K562 (cell line): ENCODE data around the gene DTHD1. TPM values are rescaled to one million over a fixed set of nuclear protein-coding genes. Genes with fewer than 3 reads are reported as not detected.

Experiments
- ATAC-seq: fragments of 200-7000 bp; cut with Tn5 transposase; 3 replicates; pipeline ENCODE4 v1.9.1; 2020; ENCODE audit warnings: moderate library complexity
- BruUV-seq: library from RNA; stranded (reverse); fragments of 400-500 nt; replicated peaks from 2 replicates; lab custom pipeline; 2021; lab: Mats Ljungman, UMichigan
- CTCF ChIA-PET: fragments of 300-600 bp; formaldehyde crosslinking; extraction: SDS; loops from one replicate; lab custom pipeline; 2021; ENCODE audit warnings: low intra/inter-chr PET ratio; lab: Yijun Ruan, JAX
- POLR2A ChIA-PET: fragments of 300-600, 350-650 bp; sonication (Branson Sonifier 250); formaldehyde crosslinking; extraction: SDS; loops from one replicate; lab custom pipeline; 2021; ENCODE audit warnings: antibody characterized with exemption, inconsistent platforms; lab: Yijun Ruan, JAX
- DNase-seq, 4 experiments: peaks; one replicate each; pipeline versions ENCODE4 v3.0.0 to v3.0.0-alpha.2; 2011 to 2018; ENCODE audit warnings: low spot score in 3 of 4, mixed read lengths in 3 of 4; ENCODE audit errors: extremely low read depth in 1 of 4
- FAIRE-seq: peaks from 2 replicates; lab custom pipeline; 2011; peaks lifted over from hg19 to GRCh38; lab: Jason Lieb, UNC
- H2AFZ ChIP-seq: 2 replicates; pipeline ENCODE4 v1.6.0; 2011; ENCODE audit warnings: low read depth, low read length, control low read depth, inconsistent platforms
- H3K27ac ChIP-seq: fragments of 200-600 bp; 3 replicates; pipeline ENCODE4 v1.8.0; 2011; ENCODE audit warnings: low read depth, mild to moderate bottlenecking, control low read depth, inconsistent platforms, low read length, moderate library complexity, mixed read lengths; ENCODE audit errors: extremely low read depth
- H3K27me3 ChIP-seq, 2 experiments: fragments of 300-600 bp in 1 of 2; 2 replicates in 1 of 2; 3 replicates in 1 of 2; pipeline versions ENCODE4 v1.6.0 to v1.8.0; 2011; ENCODE audit warnings: inconsistent platforms in 2 of 2, low read length in 2 of 2, mild to moderate bottlenecking in 1 of 2, mixed read lengths in 1 of 2, moderate library complexity in 1 of 2; ENCODE audit not compliant: control insufficient read depth in 2 of 2, insufficient read depth in 2 of 2
- H3K36me3 ChIP-seq: fragments of 300-600 bp; 3 replicates; pipeline ENCODE4 v1.8.0; 2011; ENCODE audit warnings: mild to moderate bottlenecking, low read length, inconsistent platforms; ENCODE audit not compliant: control insufficient read depth, insufficient read depth
- H3K4me1 ChIP-seq, 2 experiments: fragments of 200-600 bp in 1 of 2; replicated peaks in 1 of 2; 2 replicates in 1 of 2; 3 replicates in 1 of 2; pipeline versions ENCODE4 v1.5.1 to v1.8.0; 2011; ENCODE audit warnings: inconsistent platforms in 2 of 2, low read length in 2 of 2, mild to moderate bottlenecking in 1 of 2, mixed read lengths in 1 of 2, moderate library complexity in 1 of 2; ENCODE audit not compliant: control insufficient read depth in 2 of 2, insufficient read depth in 2 of 2
- H3K4me2 ChIP-seq: 2 replicates; pipeline ENCODE4 v1.6.1; 2011; ENCODE audit warnings: low read length, control low read depth, inconsistent platforms, mixed read lengths; ENCODE audit not compliant: insufficient read depth
- H3K4me3 ChIP-seq: fragments of 200-600 bp; sonication (generic), shearing (Covaris generic); 2 replicates; pipeline ENCODE4 v1.5.1; 2016; ENCODE audit warnings: control low read depth, inconsistent platforms
- H3K79me2 ChIP-seq: fragments of 200-600 bp; 3 replicates; pipeline ENCODE4 v1.8.0; 2011; ENCODE audit warnings: low read length, inconsistent platforms; ENCODE audit not compliant: control insufficient read depth, insufficient read depth
- H3K9ac ChIP-seq, 2 experiments: 2 replicates each; pipeline versions ENCODE4 v1.6.0 to v1.6.1; 2011; ENCODE audit warnings: low read depth in 2 of 2, low read length in 2 of 2, control low read depth in 1 of 2, inconsistent platforms in 1 of 2, mild to moderate bottlenecking in 1 of 2, mixed read lengths in 1 of 2; ENCODE audit not compliant: insufficient read depth in 1 of 2
- H3K9me1 ChIP-seq: one replicate; pipeline ENCODE4 v1.6.0; 2011; ENCODE audit warnings: inconsistent platforms, mild to moderate bottlenecking, low read length, moderate library complexity; ENCODE audit not compliant: control insufficient read depth, insufficient read depth
- H3K9me3 ChIP-seq: replicated peaks from 2 replicates; pipeline ENCODE4 v1.5.1; 2011; ENCODE audit warnings: low read depth, low read length, inconsistent platforms; ENCODE audit not compliant: control insufficient read depth, insufficient read depth
- H4K20me1 ChIP-seq: replicated peaks from 2 replicates; pipeline ENCODE4 v1.6.1; 2011; ENCODE audit warnings: low read length, inconsistent platforms, mixed read lengths; ENCODE audit not compliant: control insufficient read depth, insufficient read depth
- CREB3 ChIP-seq: fragments of 450-650 bp; conservative IDR thresholded peaks from 2 replicates; pipeline ENCODE4 v1.6.1; 2016; ENCODE audit warnings: missing genetic modification characterization, low read depth, mild to moderate bottlenecking, missing compliant biosample characterization, moderate library complexity
- FOXA3 ChIP-seq, 2 experiments: fragments of 450-650 bp in 1 of 2; sonication (generic) in 1 of 2; formaldehyde crosslinking; IDR thresholded peaks in 1 of 2; conservative IDR thresholded peaks in 1 of 2; 2 replicates each; pipeline versions ENCODE4 v1.4.0 to v1.8.0; 2020 to 2022; ENCODE audit warnings: mild to moderate bottlenecking in 2 of 2, missing genetic modification reagents in 1 of 2
- FOXJ2 ChIP-seq: fragments of 200-800 bp; sonication (Bioruptor generic); IDR thresholded peaks from 2 replicates; pipeline ENCODE4 v1.6.1; 2016; ENCODE audit warnings: missing genetic modification characterization, missing compliant biosample characterization
- FOXK2 ChIP-seq, 2 experiments: fragments of 450-650 bp; IDR thresholded peaks in 1 of 2; conservative IDR thresholded peaks in 1 of 2; 2 replicates each; pipeline ENCODE4 v1.6.1; 2016; ENCODE audit warnings: low read depth in 2 of 2, mild to moderate bottlenecking in 1 of 2
- KLF1 ChIP-seq: fragments of 450-650 bp; IDR thresholded peaks from 2 replicates; pipeline ENCODE4 v1.6.1; 2016; ENCODE audit warnings: missing genetic modification characterization, missing compliant biosample characterization
- NR0B1 ChIP-seq: fragments of 450-650 bp; IDR thresholded peaks from one replicate; pipeline ENCODE4 v1.6.1; 2018; ENCODE audit warnings: mild to moderate bottlenecking, moderate library complexity; ENCODE audit not compliant: partially characterized antibody
- PKNOX1 ChIP-seq: fragments of 450-650 bp; IDR thresholded peaks from 2 replicates; pipeline ENCODE4 v1.6.1; 2016
- PML ChIP-seq: IDR thresholded peaks from 2 replicates; pipeline ENCODE4 v1.6.1; 2012; ENCODE audit warnings: low read length, inconsistent platforms
- POLR2A ChIP-seq: fragments of 450-650 bp; conservative IDR thresholded peaks from 2 replicates; pipeline ENCODE4 v1.6.1; 2016
- PREB ChIP-seq: sonication (generic); formaldehyde crosslinking; IDR thresholded peaks from 2 replicates; pipeline ENCODE4 v1.8.1; 2023; ENCODE audit warnings: mild to moderate bottlenecking, missing genetic modification reagents
- RB1 ChIP-seq: fragments of 450-650 bp; IDR thresholded peaks from 2 replicates; pipeline ENCODE4 v1.6.1; 2017; ENCODE audit warnings: low read depth, mild to moderate bottlenecking
- TARDBP ChIP-seq: fragments of 450-650 bp; IDR thresholded peaks from 2 replicates; pipeline ENCODE4 v1.6.1; 2016
- ZBTB2 ChIP-seq: fragments of 450-650 bp; IDR thresholded peaks from 2 replicates; pipeline ENCODE4 v1.6.1; 2016; ENCODE audit warnings: antibody characterized with exemption
- ZNF511 ChIP-seq: sonication (generic); formaldehyde crosslinking; IDR thresholded peaks from 2 replicates; pipeline ENCODE4 v1.8.0; 2022; ENCODE audit warnings: mild to moderate bottlenecking, missing genetic modification reagents
- ZNF583 ChIP-seq: fragments of 250-450 bp; sonication (Bioruptor Pico); IDR thresholded peaks from 2 replicates; pipeline ENCODE4 v1.4.0; 2020
- ZNF644 ChIP-seq: fragments of 200-800 bp; sonication (Bioruptor generic); IDR thresholded peaks from 2 replicates; pipeline ENCODE4 v1.6.1; 2016; ENCODE audit warnings: low read depth, missing genetic modification characterization, missing compliant biosample characterization
- ZNF717 ChIP-seq: fragments of 250-450 bp; sonication (Bioruptor Pico); IDR thresholded peaks from 2 replicates; pipeline ENCODE4 v1.5.0; 2021
- ZSCAN29 ChIP-seq: fragments of 450-650 bp; IDR thresholded peaks from 2 replicates; pipeline ENCODE4 v1.6.1; 2017
- WGBS: fragments of 100-300 bp; shearing (Covaris generic); methylation state at CpG from one replicate; pipeline ENCODE4 v1.1.6; 2016; ENCODE audit warnings: low coverage, mixed read lengths; ENCODE audit not compliant: insufficient coverage; ENCODE audit errors: missing lambda C conversion rate; 5-methylcytosine and 5-hydroxymethylcytosine counted together
- in situ Hi-C: fragments of 300-500 bp; cut with MboI; formaldehyde crosslinking; loops from 4 replicates; pipeline ENCODE4 v1.15.0; 2018; ENCODE audit warnings: inconsistent platforms, mixed read lengths
- intact Hi-C: fragments of 100-400 bp; cut with micrococcal nuclease; formaldehyde crosslinking; loops from 2 replicates; pipeline ENCODE4 v1.14.2; 2022
- polyA plus RNA-seq, 8 experiments: library from polyadenylated mRNA; depleted of rRNA in 4 of 8; stranded (reverse) in 5 of 8; unstranded in 3 of 8; fragments of >200 nt; fragmentation: Nextera tagmentation in 2 of 8; fragmentation: Illumina TruSeq in 1 of 8; extraction: Ambion mirVana in 2 of 8; extraction: Trizol in 1 of 8; gene quantifications; 2 replicates each; pipeline versions ENCODE4 v1.2.1 to v1.2.3, GENCODE V29; 2011 to 2014; ENCODE audit warnings: inconsistent platforms in 1 of 8, missing spikeins in 1 of 8
- total RNA-seq, 7 experiments: library from RNA; depleted of rRNA in 6 of 7; stranded (reverse); fragments of >200 nt in 6 of 7; fragmentation: Illumina TruSeq in 2 of 7; extraction: Trizol in 2 of 7; gene quantifications; 2 replicates each; pipeline versions ENCODE4 v1.2.1 to v1.2.3, GENCODE V29; 2011 to 2021; ENCODE audit warnings: low replicate concordance in 1 of 7

DTHD1 gene
- total and polyA plus RNA-seq, 9 of the 15 experiments (the other 6 are each of a cell fraction or from before 2014, with no cell fraction given), result not detected

- no peaks in the 10 kb centered on the region for H3K36me3 ChIP-seq
- no TSS peak for BruUV-seq
- in situ Hi-C loops (loop anchor here (25.0 kb wide), 1 partner anchor 1037 kb away; no protein-coding TSS in a partner anchor), intact Hi-C loops (loop anchor here (2.0 kb wide), 1 partner anchor 1033 kb away; no protein-coding TSS in a partner anchor)
- no peaks in the 10 kb centered on the region for H3K9me3 ChIP-seq
- H3K79me2 ChIP-seq, result no peaks in the 10 kb centered on the region
- ATAC-seq (no peak), FAIRE-seq (no peak), DNase-seq (no peak)
- H3K4me1 ChIP-seq, result no peaks in the 10 kb centered on the region
- no peak overlapping the region for H3K4me3 ChIP-seq
- no peak overlapping the region for H3K4me2 ChIP-seq
- H3K27me3 ChIP-seq, result no peaks in the 10 kb centered on the region
- H3K9ac ChIP-seq, result no peak overlapping the region
- no peaks in the 10 kb centered on the region for H3K9me1 ChIP-seq
- no peak overlapping the region for H3K27ac ChIP-seq
- ChIA-PET POLR2A (no interaction called here), CTCF (no interaction called here)
- WGBS, result 0% methylated on average over 4 of the region's 4 CpGs
- H2AFZ ChIP-seq, result no peak overlapping the region
- no peaks in the 10 kb centered on the region for H4K20me1 ChIP-seq
- TF ChIP-seq PKNOX1, result no peak
- no peak for TF ChIP-seq PREB (CRISPR knock-in tag)
- no peak for TF ChIP-seq ZNF511 (CRISPR knock-in tag)
- no peak for TF ChIP-seq PML
- no peak for TF ChIP-seq ZNF583
- no peak for TF ChIP-seq KLF1 (tag)
- TF ChIP-seq ZSCAN29, result no peak
- no peak for TF ChIP-seq FOXJ2 (tag)
- no peak for TF ChIP-seq ZNF644
- TF ChIP-seq POLR2A, result no peak
- no peak for TF ChIP-seq RB1
- TF ChIP-seq CREB3 (tag), result no peak
- TF ChIP-seq FOXK2 (conservative IDR thresholded peaks at IDR 0.05 in 1 of 2, IDR thresholded peaks at IDR 0.05 in 1 of 2; ENCODE audit: low read depth in 2 of 2), result no peak
- TF ChIP-seq ZNF717, result no peak
- TF ChIP-seq FOXA3 (CRISPR knock-in tag; conservative IDR thresholded peaks at IDR 0.05 in 1 of 2, IDR thresholded peaks at IDR 0.05 in 1 of 2), result no peak
- TF ChIP-seq TARDBP, result no peak
- no peak for TF ChIP-seq NR0B1
- no peak for TF ChIP-seq ZBTB2
Observed at GRCh38 chr4:36349938-36350549, 68.6 kb downstream of the DTHD1 start.
